Brain pericyte (primary cell): ENCODE data around the gene METTL8.

Experiments
- DNase-seq: peaks from one replicate; pipeline ENCODE4 v3.0.0-alpha.2; 2012; ENCODE audit warnings: low read depth, low spot score

The METTL8 gene, protein sequence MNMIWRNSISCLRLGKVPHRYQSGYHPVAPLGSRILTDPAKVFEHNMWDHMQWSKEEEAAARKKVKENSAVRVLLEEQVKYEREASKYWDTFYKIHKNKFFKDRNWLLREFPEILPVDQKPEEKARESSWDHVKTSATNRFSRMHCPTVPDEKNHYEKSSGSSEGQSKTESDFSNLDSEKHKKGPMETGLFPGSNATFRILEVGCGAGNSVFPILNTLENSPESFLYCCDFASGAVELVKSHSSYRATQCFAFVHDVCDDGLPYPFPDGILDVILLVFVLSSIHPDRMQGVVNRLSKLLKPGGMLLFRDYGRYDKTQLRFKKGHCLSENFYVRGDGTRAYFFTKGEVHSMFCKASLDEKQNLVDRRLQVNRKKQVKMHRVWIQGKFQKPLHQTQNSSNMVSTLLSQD

DNA sequence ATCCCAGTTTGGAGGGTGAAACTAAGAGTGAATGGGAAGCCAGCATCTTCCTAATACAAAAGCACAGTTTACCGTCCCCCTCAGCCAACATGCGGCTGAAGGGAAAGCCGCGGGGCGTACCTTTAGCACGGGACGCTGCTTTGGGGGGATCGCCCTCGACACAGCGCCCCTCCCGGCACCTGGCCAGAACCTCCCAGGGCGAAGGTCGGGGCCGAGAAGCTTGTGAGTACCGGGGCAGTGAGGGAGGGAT lies at the start of gene METTL8:
METTL8 (minus strand) TSS at position 228 of the 250 bp plus-strand sequence. CDS start 41,805 bp downstream, outside the sequence.
- DNase-seq = no peak

DNA sequence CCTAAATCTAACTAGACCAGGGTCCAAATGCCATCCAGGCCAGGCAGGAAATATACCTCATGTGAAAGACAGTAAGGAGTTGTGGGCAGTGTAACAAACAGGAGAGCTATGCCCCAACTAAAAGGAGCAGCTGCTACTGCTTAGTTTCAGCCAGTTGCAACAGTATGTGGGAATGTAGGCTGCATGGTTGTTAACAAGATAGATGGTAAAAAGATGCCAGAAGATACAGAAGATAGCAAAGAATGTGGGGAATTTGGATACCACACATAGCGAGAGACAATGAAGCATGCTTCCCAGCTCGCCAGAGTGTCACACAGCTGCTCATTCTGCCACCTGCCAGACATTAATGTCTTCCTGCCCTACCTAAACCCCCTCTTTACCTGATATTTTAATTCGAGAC lies 49.1 kb upstream of the METTL8 start:
- DNase-seq = no peak

DNA sequence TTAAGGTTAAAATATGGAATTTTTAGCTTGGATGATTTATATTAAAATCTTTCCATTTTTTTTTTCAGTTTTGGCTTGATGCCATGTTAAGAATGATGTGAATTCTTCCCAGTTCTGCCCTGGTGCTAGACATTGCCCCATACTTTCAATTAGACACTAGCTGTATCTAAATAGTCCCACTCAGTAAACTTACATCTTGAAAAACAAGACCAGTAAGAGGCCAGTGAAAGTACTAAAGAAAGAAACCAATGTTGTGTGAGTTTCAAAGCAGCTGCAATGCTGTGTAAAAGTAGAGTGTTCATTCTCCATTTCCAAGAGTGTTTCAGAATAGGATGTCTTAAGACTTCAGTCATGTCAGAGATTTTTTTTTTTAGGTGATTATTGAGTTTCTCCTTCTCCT lies 48.5 kb upstream of the METTL8 start:
- DNase-seq = no peak

DNA sequence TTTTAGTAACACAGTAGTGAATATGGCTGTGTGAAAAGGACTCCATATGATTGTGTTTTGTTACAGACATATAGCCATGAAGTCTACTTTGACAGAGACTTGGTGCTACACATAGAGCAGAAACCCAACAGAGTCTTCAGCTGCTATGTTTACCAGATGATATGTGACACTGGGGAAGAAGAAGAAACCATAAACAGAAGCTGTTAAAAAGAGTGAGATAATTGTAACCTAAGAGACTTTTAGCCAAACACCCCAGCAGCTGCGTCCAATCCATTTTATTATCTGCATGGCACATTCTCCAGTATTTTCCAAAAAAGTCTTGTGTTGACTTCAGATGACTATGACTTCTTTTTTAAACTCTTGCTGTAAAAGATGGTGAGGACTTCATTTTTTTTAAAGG lies 47.1 kb upstream of the METTL8 start:
- no peak for DNase-seq

DNA sequence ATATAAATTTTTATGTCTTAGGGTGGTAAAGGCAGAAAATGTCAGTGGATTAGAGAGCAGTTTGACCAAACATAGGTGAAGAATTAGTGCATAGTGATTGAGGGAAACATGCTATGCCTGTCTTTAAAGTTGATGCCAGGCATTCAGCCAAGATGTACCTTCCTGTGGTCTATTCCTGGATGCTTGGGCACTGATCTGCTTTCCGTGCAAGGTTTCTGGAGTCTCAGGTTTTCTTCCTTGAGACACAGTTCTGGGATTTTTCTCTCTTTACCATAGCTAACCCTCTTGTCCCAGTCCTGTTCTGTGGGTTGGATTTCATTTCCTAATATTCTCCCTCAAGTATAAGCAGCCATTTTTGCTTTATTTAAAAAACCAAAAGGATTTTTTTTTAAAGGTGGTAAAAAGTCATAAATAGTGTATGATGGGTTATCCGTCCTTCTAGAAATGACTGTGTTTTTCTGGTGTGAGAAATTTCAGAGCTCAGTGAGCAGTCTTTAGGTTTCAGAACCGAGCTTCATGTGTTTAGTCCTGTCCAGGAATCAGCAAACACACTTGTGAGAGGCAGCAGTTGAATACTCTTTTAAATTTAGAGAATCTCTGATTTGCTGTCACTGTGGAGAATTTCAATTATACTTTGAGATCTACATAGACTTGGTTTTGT lies 45.5 kb upstream of the METTL8 start:
- DNase-seq = no peak

DNA sequence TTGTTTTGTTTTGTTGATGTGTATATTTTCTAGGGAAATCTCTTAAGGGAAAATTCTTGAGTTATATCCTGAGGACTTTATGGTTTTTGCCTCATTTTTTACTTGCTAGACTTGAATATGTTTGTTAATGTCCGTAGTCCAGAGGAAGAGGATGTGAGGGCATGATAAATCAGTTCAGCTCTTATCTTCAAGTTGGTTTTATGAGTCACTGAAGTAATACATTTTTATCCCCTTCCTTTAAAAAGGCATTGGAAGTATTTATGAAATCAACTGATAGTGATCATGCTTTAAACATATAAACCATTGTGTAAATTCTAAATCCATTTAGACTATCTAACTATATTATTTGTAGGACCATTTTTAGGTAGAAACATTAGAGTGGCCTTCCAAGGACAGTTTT lies 44.6 kb upstream of the METTL8 start:
- no peak for DNase-seq

DNA sequence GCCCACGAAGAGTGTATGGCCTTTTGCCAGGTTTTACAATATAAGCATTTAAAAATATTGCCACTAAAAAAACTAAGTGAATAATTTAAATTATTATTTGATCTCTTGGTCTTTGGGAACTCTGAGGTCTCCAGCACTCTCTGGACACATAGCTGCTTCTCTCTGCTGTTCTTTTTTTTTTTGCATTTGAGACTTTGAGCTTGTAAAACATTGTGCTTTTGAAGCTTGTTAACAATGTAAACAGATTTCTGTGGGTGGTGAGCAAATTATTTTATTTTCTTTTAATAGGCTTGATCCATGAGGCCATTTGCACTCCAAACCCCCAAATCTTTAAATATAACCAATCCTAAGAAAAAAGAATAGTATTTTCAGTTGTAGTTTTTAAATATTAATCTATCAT lies 42.2 kb upstream of the METTL8 start:
- no peak for DNase-seq

DNA sequence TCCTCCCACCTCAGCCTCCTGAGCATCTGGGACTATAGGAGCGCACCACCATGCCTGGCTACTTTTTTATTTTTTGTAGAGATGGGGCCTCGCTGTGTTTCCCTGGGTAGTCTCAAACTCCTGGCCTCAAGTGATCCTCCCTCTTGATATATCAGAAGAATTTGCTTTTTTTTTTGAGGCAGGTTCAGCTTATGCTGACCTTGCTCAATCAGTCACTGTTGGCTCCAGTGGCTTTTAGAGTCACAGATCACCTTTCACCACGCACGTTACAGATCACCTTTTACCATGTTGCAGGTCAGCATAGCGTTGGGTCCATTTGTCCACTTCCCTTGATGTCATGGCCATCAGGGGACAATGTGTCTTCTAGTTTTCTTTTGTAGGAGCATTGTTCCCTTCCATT lies 36.3 kb upstream of the METTL8 start:
- DNase-seq = no peak

DNA sequence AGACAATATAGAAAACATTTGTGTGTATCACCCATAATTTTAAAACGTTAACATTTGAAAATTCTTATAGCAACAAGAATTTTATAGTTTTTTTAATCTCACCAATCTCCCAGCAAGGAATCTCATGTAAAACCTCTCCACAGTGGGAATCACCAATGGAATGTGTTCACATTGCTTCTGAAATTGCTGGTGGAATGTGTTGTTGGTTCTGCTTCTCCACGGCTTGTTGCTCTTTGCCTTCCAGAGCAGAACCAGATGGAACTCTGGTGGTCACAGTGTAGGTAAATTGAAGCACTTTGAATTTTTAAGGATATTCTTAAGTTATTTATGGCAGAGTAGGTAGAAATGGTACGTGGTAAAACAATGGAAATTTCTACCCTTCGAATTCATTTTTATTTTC lies 35.4 kb upstream of the METTL8 start:
- DNase-seq = no peak

DNA sequence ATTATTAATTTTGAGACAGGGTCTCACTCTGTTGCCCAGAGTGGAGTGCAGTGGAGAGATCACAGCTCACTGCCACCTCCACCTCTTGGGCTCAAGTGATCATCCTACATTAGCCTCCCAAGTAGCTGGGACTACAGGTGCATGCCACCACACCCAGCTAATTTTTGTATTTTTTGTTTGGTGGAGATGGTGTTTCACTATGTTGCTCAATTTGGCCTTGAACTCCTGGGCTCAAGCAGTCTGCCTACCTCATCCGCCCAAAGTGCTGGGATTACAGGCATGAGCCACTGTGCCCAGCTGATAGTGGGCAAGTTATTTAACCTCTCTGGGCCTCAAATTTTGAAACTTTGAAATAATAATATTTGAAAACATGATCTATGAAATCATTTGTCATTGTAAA lies 26.7 kb upstream of the METTL8 start:
- DNase-seq = no peak

DNA sequence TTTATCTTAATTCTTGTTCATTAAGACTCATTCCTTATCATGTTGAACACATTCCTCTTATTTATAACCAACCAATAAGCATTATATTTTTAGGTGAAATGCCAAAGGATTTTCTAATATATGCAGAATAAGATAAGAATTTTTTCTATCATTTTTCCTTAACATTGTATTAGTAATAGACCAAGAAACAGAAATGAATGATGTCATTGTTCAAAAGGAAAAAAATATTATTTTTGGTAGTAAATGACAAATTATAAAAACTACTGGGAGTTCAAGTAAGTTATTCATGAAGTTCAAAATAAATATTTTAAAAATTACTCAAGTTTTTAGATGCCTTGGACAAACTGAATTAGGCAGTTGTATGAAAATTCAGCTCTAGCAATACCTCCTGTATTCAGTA lies 25.7 kb upstream of the METTL8 start:
- DNase-seq = no peak

DNA sequence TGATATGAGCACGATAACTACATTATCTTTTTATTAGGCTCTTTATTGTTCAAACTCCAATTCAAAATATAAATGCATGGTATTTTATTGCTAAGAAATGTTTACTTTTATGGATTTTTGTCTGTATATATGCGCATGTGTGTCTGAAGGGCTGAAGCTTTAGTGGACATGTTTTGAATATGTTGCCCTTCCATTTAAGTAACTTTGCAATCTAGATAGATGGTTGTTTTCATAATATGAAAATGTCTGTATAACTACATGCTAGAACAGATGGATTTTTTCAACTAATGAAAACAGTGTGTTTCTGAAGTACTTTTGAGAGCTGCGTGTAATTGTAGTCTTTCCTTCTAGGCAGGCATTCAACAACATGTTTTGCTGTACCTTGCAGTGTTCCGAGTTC lies 19.0 kb upstream of the METTL8 start:
- DNase-seq = no peak

DNA sequence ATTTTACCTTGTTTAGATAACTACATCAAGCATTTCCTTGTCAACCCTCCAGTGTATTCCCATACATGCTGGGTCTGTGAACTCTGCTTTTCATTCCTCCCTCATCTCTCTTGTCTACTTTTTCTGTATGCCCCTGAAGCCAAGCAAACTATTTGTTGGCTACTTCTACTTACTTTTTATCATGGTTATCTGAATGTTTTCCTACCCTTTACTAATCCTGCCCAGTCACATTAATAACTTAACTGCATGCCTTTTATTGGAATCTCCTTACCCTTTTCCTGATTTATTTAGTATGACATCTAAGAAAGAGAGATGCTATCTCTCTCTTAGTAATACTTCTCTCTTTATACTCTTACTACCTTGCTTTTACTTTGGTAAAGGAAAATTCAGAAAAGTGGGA lies 17.3 kb upstream of the METTL8 start:
- no peak for DNase-seq

DNA sequence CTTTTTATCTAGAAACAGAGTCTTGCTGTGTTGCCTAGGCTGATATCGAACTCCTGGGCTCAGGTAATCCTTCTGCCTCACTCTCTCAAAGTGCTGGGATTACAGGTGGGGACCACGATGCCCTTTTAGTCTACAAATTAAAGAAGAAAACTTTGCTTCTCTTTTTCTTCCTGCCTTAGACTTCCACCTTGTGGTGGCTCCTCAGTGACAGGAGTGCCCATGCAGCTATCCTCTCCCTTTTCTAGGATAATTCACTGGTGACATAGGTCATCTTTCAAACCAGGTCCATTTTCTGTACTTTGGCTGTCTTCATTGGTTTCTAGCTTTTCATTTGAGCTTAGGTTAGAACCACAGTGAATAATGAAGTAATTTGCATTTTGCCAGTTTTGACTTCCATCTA lies 13.9 kb upstream of the METTL8 start:
- no peak for DNase-seq

DNA sequence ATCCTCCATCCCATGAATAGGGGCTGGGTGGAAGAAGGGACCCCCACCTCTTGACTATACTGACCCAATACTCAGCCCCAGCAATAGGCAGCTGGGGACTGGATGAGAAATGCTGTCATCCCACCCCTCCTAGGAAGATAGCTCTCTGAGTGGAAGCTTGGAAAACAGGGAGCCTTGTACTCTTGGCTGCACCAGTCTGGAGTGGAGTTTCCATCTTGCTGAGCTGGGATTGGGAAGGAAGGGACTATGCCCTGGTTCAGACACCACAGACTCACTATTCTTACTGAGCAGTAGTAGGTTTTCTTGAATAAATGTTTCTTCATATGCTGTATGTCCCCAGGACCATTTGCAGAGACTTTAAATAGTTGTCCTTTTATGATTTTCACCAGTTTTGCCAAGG lies 7.7 kb upstream of the METTL8 start:
- DNase-seq = no peak

DNA sequence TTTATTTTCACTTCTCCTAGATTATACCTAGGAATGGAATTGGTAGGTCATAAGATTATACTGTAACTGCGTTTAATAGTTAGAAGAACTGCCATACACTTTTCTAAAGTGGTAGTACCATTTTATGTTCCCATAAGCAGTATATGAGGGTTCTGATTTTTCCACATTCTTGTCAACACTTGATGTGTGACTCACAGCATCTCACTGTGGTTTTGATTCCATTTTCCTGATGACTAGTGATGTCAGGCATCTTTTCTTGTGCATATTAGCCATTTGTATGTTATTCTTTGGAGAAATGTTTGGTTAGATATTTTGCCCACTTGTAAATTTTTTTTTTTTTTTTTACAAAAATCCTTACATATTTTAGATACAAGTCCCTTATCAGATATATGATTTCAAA lies 2.5 kb upstream of the METTL8 start:
- DNase-seq = no peak

DNA sequence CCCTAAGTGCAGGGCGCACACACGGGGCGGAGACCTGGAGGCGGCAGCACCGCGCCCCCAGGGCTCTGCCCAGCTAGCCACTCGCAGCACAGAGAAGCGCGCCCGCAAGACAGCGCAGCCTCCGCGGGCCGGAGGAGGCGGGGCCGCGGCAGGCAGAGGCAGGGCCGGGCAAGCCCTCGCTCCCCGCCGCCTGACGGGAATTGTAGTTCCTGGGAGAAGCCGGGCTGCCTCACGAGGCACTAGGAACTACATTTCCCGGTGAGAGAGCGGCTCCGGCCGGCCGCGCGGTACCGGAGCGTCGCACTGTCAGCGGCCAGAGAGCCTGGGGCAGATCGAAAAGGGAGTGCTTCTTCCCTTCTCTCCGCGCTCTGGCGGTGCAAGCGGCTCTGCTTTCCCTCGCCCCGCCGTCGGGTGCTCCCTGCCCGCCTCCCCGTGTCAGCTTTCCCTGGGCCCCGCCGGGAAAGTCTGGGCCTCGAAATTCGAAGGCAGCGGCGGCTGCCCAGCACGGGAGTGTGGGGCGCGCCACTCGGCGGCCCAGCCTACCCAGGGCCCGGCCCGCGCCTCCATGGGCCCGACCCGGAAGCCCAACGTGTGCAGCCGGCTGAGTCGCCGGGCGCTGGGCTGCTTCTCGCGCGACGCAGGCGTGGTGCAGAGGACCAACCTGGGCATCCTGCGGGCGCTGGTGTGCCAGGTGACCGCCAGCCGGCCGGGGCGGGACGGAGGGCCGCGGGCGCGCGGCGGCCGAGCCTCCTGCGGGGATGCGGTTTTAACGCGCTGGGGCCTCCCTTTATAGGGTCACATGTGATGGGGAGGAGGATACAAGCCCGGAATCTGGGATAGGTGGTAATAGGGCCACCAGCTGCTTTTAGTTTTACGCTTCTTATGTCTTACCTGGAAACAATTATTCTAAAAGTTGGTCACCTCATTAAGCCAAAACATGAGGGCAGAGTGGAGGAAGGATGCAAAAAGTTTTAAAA lies 511 bp upstream of the METTL8 start, which contains the start of gene DCAF17:
DCAF17 (plus strand) TSS at position 214 of the 977 bp plus-strand sequence; CDS start at position 566, 352 bp downstream.
- peak; percentile 84 for DNase-seq

DNA sequence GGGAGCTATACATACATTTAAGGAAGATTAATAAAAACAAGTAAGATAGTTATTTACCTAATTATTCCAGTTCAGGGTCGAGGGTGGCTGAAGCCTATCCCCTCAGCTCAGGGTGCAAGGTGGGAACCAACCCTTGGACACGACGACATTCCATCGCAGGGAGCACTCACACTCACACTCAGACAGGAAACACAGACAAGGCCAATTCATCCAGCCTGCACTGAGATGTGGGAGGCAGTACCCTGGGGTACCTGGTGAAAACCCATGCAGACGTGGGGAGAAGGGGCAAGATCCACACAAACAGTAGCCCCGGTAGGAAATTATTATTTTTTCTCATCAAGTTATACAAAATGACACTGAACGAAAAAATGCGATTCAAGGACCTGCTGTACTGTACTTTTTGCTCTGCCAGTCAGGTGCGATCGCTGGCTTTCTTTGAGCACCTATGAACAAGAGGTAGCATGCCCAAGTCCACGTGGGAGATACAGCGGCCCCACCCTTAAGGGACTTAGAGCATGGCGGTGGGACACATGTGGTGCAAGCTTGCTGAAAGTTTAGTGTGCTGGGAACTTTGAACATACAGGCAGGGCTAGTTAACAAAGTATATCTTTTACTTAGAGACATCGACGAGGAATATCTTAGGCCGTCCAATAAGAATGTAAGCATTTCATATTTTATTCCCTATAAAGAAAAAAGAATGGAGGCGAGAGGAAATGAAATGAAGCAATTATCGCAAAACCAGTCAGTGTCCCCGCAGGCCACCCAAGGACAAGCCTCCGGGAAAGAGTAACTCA lies 624 bp downstream of the METTL8 start:
- no peak for DNase-seq

DNA sequence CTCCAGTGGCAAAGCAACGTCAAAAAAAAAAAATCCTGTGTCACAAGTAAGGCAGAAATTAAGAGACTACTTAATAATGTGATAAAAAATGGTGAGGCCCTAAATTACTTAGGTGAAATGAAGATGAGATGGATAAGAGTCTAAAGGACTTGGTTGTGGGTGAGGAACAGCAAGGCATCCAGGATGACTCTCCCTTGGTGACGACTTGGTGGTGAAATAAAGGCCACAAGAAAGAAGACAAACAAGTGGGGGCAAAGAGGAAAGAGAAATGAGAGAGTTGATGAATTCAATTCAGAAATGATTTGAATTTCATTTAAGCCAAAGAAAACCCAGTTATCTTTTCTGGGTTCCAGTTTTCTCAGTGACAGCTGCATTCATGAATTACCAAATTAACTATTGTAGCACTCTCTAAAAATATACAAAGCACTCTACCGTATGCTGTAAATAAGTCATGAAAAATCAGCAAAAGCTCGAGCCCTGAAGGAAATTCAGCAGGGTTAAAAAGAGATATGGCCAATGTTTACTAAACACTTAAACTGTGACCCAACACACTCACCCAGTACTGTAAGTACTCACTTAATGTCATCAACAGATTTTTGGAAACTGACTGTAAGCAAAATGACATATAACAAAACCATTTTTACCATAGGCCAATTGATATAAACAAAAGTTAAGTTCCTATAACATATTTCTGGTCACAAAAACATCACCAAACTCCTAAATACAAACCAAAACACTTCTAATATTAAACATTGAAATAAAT lies 1.4 kb downstream of the METTL8 start:
- no peak for DNase-seq

DNA sequence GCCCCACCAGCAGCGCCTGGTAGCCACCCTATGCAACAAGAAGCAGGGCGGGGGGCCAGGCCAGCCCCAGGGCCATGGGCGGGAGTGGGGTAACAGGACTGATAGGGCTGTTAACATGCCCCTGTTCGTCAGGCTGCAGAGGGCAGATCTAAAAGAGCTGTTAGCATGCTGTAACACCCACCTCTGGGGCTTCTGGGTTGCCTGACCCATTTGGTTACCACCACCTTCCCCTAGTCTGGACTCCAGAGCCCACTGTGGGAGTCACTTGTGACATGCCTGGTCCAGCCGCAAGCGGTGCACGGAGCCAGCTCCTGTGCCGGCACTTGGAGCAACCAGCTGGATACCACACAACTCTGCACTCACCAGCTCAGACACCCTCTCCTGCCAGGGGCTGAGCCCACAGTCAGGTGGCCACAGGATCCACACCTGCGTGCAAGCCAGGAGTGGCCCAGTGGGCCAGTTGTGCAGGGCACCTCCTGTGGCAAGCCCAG lies 2.1 kb downstream of the METTL8 start:
- no peak for DNase-seq
